Lung (tissue), 12 donors: ENCODE measurements around the gene ADGRE1. TPM values are rescaled to one million over a fixed set of nuclear protein-coding genes. Genes with fewer than 3 reads are reported as not detected.

Experiments used
- ATAC-seq: fragments of 200-7000 bp; cut with Tn5 transposase; one replicate; pipeline ENCODE4 v1.9.1; 2020; ENCODE audit warnings: moderate number of reproducible peaks; ENCODE audit not compliant: insufficient read depth, low FRiP score
- DNase-seq, 3 donors: peaks; one replicate each; pipeline ENCODE4 v3.0.0-alpha.2; 2013 to 2017
- H3K27ac ChIP-seq, 2 donors: one replicate each; pipeline ENCODE4 v1.5.1; 2013; ENCODE audit warnings: mild to moderate bottlenecking in 2 of 2, moderate library complexity in 2 of 2, control low read depth in 1 of 2, inconsistent platforms in 1 of 2, low read depth in 1 of 2, low read length in 1 of 2
- H3K27me3 ChIP-seq, 3 donors: one replicate each; pipeline ENCODE4 v1.5.1; 2013; ENCODE audit warnings: low read length in 2 of 3; ENCODE audit not compliant: control insufficient read depth in 3 of 3, insufficient read depth in 3 of 3
- H3K36me3 ChIP-seq, 4 donors: one replicate each; pipeline ENCODE4 v1.5.1; 2013; ENCODE audit warnings: low read length in 4 of 4, mild to moderate bottlenecking in 1 of 4, moderate library complexity in 1 of 4; ENCODE audit not compliant: control insufficient read depth in 4 of 4, insufficient read depth in 4 of 4
- H3K4me1 ChIP-seq, 5 donors: one replicate each; pipeline ENCODE4 v1.5.1; 2013; ENCODE audit warnings: low read length in 5 of 5, mild to moderate bottlenecking in 2 of 5, moderate library complexity in 1 of 5; ENCODE audit not compliant: control insufficient read depth in 5 of 5, insufficient read depth in 5 of 5
- H3K4me3 ChIP-seq: one replicate; pipeline ENCODE4 v1.5.1; 2013; ENCODE audit warnings: mild to moderate bottlenecking, control low read depth, moderate library complexity
- H3K9ac ChIP-seq, 2 donors: one replicate each; pipeline ENCODE4 v1.5.1; 2013; ENCODE audit warnings: low read length in 2 of 2, control low read depth in 1 of 2; ENCODE audit not compliant: insufficient read depth in 1 of 2
- H3K9me3 ChIP-seq, 4 donors: one replicate each; pipeline ENCODE4 v1.5.1; 2013; ENCODE audit warnings: low read length in 3 of 4, mild to moderate bottlenecking in 1 of 4, moderate library complexity in 1 of 4; ENCODE audit not compliant: control insufficient read depth in 4 of 4, insufficient read depth in 3 of 4
- CTCF ChIP-seq: IDR thresholded peaks from 2 replicates; pipeline ENCODE4 v1.5.1; 2012; ENCODE audit warnings: mild to moderate bottlenecking; ENCODE audit errors: control extremely low read depth, extremely low read depth
- WGBS, 2 donors: extraction: QIAGEN DNeasy Blood & Tissue Kit; methylation state at CpG; one replicate each; pipeline ENCODE4 v1.1.7; 2013; 5-methylcytosine and 5-hydroxymethylcytosine counted together
- polyA plus RNA-seq, 2 donors: library from polyadenylated mRNA; stranded (reverse); fragments of 200-250 nt; gene quantifications; one replicate each; pipeline ENCODE4 v1.2.1, GENCODE V29; 2013
- total RNA-seq, 2 donors: library from RNA; depleted of rRNA in 1 of 2; stranded (reverse); fragments of >200 nt in 1 of 2; gene quantifications; one replicate each; pipeline ENCODE4 v1.2.1, GENCODE V29; 2014 to 2021
- donor health status: control.
- donor health status: control.
- donor health status: Bipolar disorder and iron deficiency.
- donor health status: healthy.
- donor health status: DM: yes; HTN: yes; CAD: no.

ADGRE1 gene
- total and polyA plus RNA-seq, 4 donors = 0.45 to 40.0 (median 7.4) TPM

- Histone ChIP-seq H3K27me3 (no peaks in the 10 kb centered on the region), H3K36me3 (no peaks in the 10 kb centered on the region), H3K9ac (no peak overlapping the region), H3K4me1 (peaks cover 0 to 2% (median 0%) of the 10 kb centered on the region in 5 donors), H3K9me3 (no peaks in the 10 kb centered on the region), H3K4me3 (no peak overlapping the region), H3K27ac (no peak overlapping the region)
- no peak for ATAC-seq
- WGBS, 2 donors = 85 to 92% methylated on average over 2 of the region's 2 CpGs
- TF ChIP-seq CTCF = no peak
- DNase-seq = no peak
Observed at GRCh38 chr19:6948884-6949283, 61.5 kb downstream of the ADGRE1 start.

GRCh38 chr19:6952956-6953355, 65.6 kb downstream of the ADGRE1 start:
- Histone ChIP-seq H3K27ac (no peak overlapping the region), H3K4me3 (no peak overlapping the region), H3K27me3 (no peaks in the 10 kb centered on the region), H3K9me3 (peaks cover 0 to 3% (median 0%) of the 10 kb centered on the region in 4 donors), H3K4me1 (no peaks in the 10 kb centered on the region), H3K9ac (no peak overlapping the region), H3K36me3 (no peaks in the 10 kb centered on the region)
- ATAC-seq = no peak
- TF ChIP-seq CTCF = no peak
- DNase-seq = no peak
- WGBS, 2 donors = 75 to 77% methylated on average over 9 of the region's 9 CpGs

GRCh38 chr19:6955082-6955481, 67.7 kb downstream of the ADGRE1 start:
- no peak overlapping the region for H3K27ac ChIP-seq
- H3K4me3 ChIP-seq = no peak overlapping the region
- WGBS, 2 donors = 95 to 100% methylated on average over 3 of the region's 3 CpGs

More at GRCh38 chr19:6955082-6955481, 67.7 kb downstream of the ADGRE1 start:
- TF ChIP-seq CTCF = no peak
- H3K9me3 ChIP-seq = peaks cover 0 to 3% (median 0%) of the 10 kb centered on the region in 4 donors
- ATAC-seq (no peak), DNase-seq (no peak)
- no peak overlapping the region for H3K9ac ChIP-seq
- H3K36me3 ChIP-seq = no peaks in the 10 kb centered on the region
- no peaks in the 10 kb centered on the region for H3K27me3 ChIP-seq
- no peaks in the 10 kb centered on the region for H3K4me1 ChIP-seq
